Vagina (tissue), 2 donors: Measurements from ENCODE around the gene ALK. TPM values are rescaled to one million over a fixed set of nuclear protein-coding genes. Genes with fewer than 3 reads are reported as not detected.

Experiments used
- DNase-seq, 2 donors: peaks; one replicate each; pipeline ENCODE4 v3.0.0-alpha.2; 2017; ENCODE audit errors: extremely low spot score in 2 of 2
- H3K27ac ChIP-seq: fragments of 200-600 bp; sonication (generic); one replicate; pipeline ENCODE4 v1.5.1; 2019
- H3K27me3 ChIP-seq: fragments of 200-600 bp; sonication (generic); one replicate; pipeline ENCODE4 v1.5.1; 2019
- H3K36me3 ChIP-seq, 2 donors: fragments of 200-600 bp; sonication (generic); one replicate each; pipeline ENCODE4 v1.5.1; 2017 to 2019
- H3K4me1 ChIP-seq: fragments of 200-600 bp; sonication (generic); one replicate; pipeline ENCODE4 v1.5.1; 2019
- H3K4me3 ChIP-seq, 2 donors: fragments of 200-600 bp; sonication (generic); 1 replicate in 1 of 2; 2 replicates in 1 of 2; pipeline ENCODE4 v1.5.1; 2016 to 2019
- H3K9me3 ChIP-seq: fragments of 200-600 bp; sonication (generic); one replicate; pipeline ENCODE4 v1.5.1; 2019
- POLR2A ChIP-seq, 2 donors: fragments of 450-650 bp; IDR thresholded peaks; one replicate each; pipeline ENCODE4 v1.6.1; 2017; ENCODE audit warnings: antibody characterized with exemption in 2 of 2, mild to moderate bottlenecking in 2 of 2, moderate library complexity in 2 of 2
- POLR2AphosphoS5 ChIP-seq, 2 donors: sonication (generic); formaldehyde crosslinking; IDR thresholded peaks; one replicate each; pipeline ENCODE4 v1.9.0; 2017; ENCODE audit warnings: antibody characterized with exemption in 2 of 2, mild to moderate bottlenecking in 2 of 2, low read depth in 1 of 2; ENCODE audit not compliant: insufficient read depth in 1 of 2
- intact Hi-C: fragments of 100-400 bp; cut with DNase I; formaldehyde crosslinking; loops from one replicate; pipeline ENCODE4 v1.15.1; 2023
- total RNA-seq: library from RNA; depleted of rRNA; stranded (reverse); fragments of >200 nt; gene quantifications from one replicate; pipeline ENCODE4 v1.2.3, GENCODE V29; 2016
- TF ChIP-seq, protein P1 (sequence below), 3 experiments: fragments of 450-650 bp in 2 of 3; fragments of 200-600 bp in 1 of 3; sonication (generic) in 1 of 3; IDR thresholded peaks; one replicate each; pipeline ENCODE4 v1.5.1; 2017 to 2019; ENCODE audit warnings: antibody characterized with exemption in 3 of 3, mild to moderate bottlenecking in 2 of 3, moderate library complexity in 2 of 3

ALK gene
- total RNA-seq, 1 donor from 2014 or later, result 0.74 TPM

DNA sequence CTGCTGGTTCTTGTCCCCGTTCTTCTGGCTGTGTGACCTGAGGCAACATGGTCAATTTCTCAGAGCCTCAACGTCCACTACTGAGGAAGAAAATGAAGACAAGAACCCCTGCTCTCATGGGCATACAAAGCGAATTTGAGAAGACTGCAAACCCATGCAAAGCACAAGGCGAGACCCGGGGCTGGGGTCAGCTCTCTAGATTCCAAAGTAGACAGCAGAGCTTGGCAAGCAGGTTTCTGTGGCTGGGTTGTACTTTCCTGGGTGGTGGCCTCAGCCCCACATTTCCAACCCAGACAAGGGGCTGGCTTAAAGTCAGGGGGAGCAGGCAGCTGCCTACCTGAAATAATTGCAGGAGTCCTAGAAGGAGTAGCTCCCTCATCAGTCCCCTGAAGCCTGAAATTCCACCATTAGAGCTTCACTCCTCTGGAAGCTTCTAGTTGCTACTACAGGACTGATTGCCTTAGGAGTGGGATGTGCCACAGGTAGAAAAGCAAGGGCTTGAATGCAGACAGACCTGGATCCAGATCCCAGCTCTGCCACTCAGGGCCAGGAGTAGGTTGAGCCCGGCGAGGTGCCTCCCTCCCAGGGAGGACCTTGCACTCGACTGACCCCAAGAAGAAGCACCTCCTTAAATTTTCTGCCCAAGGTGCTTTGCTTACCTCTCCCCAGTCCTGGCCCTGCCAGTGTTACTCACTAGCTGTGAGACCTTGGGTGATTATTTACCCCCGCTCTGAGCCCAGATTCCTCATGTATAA is 678.6 kb downstream of the ALK start:
- Histone ChIP-seq H3K4me3 (no peak overlapping the region), H3K36me3 (no peaks in the 10 kb centered on the region), H3K27me3 (no peaks in the 10 kb centered on the region), H3K4me1 (no peaks in the 10 kb centered on the region), H3K27ac (no peak overlapping the region), H3K9me3 (no peaks in the 10 kb centered on the region)
- DNase-seq, result no peak
- TF ChIP-seq POLR2A (IDR thresholded peaks at IDR 0.05), result no peak
- TF ChIP-seq, protein P1, sequence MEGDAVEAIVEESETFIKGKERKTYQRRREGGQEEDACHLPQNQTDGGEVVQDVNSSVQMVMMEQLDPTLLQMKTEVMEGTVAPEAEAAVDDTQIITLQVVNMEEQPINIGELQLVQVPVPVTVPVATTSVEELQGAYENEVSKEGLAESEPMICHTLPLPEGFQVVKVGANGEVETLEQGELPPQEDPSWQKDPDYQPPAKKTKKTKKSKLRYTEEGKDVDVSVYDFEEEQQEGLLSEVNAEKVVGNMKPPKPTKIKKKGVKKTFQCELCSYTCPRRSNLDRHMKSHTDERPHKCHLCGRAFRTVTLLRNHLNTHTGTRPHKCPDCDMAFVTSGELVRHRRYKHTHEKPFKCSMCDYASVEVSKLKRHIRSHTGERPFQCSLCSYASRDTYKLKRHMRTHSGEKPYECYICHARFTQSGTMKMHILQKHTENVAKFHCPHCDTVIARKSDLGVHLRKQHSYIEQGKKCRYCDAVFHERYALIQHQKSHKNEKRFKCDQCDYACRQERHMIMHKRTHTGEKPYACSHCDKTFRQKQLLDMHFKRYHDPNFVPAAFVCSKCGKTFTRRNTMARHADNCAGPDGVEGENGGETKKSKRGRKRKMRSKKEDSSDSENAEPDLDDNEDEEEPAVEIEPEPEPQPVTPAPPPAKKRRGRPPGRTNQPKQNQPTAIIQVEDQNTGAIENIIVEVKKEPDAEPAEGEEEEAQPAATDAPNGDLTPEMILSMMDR (IDR thresholded peaks at IDR 0.05), result no peak
- no peak for TF ChIP-seq POLR2AphosphoS5 (IDR thresholded peaks at IDR 0.05; ENCODE audit: insufficient read depth in 1 of 2, low read depth in 1 of 2)
- intact Hi-C loops, result no loop called here

DNA sequence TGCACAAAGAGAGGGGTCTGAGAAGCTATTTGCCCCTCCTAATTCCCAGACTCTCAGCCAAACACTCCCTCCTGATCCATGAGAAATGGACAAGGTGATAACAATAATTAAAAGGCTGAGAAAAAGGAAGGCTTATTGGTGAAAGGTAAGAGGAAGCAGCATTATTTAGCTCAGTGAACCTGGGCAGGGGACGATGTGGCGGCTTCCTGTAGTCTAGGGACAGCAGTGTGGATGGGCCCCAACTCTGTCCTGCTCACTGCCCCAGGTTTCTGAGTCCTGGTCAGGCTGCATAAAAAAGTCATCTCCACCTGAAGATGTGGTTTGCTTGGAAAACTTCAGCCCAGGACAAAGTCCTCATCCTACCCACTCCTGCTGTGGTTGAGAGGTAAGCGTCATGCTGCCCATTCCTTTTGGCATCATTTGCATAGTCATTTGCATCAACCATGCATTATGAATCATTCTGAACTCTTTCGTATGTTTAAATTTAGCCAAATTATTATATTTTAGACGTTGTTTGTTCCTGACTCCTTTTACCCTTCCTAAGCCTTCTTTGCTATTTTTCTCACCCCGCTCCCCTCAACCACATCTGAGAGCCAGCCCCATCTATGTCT is 679.3 kb downstream of the ALK start:
- Histone ChIP-seq H3K36me3 (no peaks in the 10 kb centered on the region), H3K27ac (no peak overlapping the region), H3K27me3 (no peaks in the 10 kb centered on the region), H3K4me3 (no peak overlapping the region), H3K9me3 (no peaks in the 10 kb centered on the region), H3K4me1 (no peaks in the 10 kb centered on the region)
- intact Hi-C loops, result no loop called here
- TF ChIP-seq POLR2A (IDR thresholded peaks at IDR 0.05) (no peak), POLR2AphosphoS5 (IDR thresholded peaks at IDR 0.05; ENCODE audit: insufficient read depth in 1 of 2, low read depth in 1 of 2) (no peak)
- TF ChIP-seq, protein P1 (IDR thresholded peaks at IDR 0.05), result no peak
- DNase-seq, result no peak

DNA sequence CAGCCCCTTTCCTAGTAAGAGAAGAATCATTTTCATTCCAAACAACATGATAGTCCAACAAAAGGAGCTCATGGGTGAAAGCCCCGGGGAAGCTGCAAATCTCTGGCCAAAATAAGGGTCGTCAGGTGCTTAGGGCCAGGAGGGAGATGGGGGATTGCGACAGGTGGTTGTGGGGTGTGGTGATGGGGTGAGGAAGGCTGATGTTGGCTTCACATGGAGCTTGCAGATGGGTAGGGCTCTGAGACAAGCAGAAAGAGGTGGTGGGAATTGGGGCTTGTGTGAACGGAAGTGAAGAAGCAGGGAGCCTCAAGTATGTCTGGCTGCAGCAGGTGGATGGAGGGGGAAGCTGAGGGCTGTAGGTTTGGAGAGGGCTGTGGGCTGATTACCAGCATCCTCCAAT is 680.0 kb downstream of the ALK start:
- Histone ChIP-seq H3K9me3 (no peaks in the 10 kb centered on the region), H3K4me3 (no peak overlapping the region), H3K27ac (no peak overlapping the region), H3K36me3 (no peaks in the 10 kb centered on the region), H3K27me3 (no peaks in the 10 kb centered on the region), H3K4me1 (no peaks in the 10 kb centered on the region)
- no peak for DNase-seq
- TF ChIP-seq POLR2A (IDR thresholded peaks at IDR 0.05) (no peak), POLR2AphosphoS5 (IDR thresholded peaks at IDR 0.05; ENCODE audit: insufficient read depth in 1 of 2, low read depth in 1 of 2) (no peak)
- TF ChIP-seq, protein P1 (IDR thresholded peaks at IDR 0.05), result no peak
- intact Hi-C loops, result no loop called here

DNA sequence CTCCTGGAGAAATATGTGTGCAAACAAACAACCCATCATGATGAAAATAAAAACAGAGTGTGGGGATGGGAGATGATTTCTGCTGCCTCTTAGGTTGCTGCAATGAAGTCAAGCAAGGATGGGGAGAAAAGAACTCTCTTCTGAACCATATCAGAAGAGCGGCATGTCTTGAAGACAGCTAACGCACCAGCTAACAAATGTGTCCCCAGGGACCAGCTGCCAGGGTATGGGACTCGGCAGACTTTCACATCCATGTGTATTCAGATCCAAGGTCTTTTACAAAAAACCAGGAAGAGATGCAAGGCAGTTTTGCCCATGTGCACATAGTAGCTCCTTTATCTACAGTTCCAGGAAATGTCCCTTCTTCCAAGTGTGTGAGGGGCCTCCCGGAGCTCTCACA is 680.8 kb downstream of the ALK start:
- Histone ChIP-seq H3K36me3 (no peaks in the 10 kb centered on the region), H3K4me1 (no peaks in the 10 kb centered on the region), H3K4me3 (no peak overlapping the region), H3K27me3 (no peaks in the 10 kb centered on the region), H3K9me3 (no peaks in the 10 kb centered on the region), H3K27ac (no peak overlapping the region)
- no peak for DNase-seq
- intact Hi-C loops, result no loop called here
- no peak for TF ChIP-seq POLR2A (IDR thresholded peaks at IDR 0.05)
- no peak for TF ChIP-seq POLR2AphosphoS5 (IDR thresholded peaks at IDR 0.05; ENCODE audit: insufficient read depth in 1 of 2, low read depth in 1 of 2)
- TF ChIP-seq, protein P1 (IDR thresholded peaks at IDR 0.05), result no peak
